SK-N-MC (cell line): ENCODE results near the gene DIP2C.

Experiments
- EZH2 ChIP-seq: fragments of 200-600 bp; sonication (generic); IDR thresholded peaks from one replicate; pipeline ENCODE4 v1.6.1; 2017; ENCODE audit warnings: antibody characterized with exemption
- POLR2AphosphoS5 ChIP-seq: IDR thresholded peaks from 2 replicates; pipeline ENCODE4 v1.6.1; 2012; ENCODE audit warnings: mild to moderate bottlenecking, low read depth, low read length, borderline replicate concordance

DNA sequence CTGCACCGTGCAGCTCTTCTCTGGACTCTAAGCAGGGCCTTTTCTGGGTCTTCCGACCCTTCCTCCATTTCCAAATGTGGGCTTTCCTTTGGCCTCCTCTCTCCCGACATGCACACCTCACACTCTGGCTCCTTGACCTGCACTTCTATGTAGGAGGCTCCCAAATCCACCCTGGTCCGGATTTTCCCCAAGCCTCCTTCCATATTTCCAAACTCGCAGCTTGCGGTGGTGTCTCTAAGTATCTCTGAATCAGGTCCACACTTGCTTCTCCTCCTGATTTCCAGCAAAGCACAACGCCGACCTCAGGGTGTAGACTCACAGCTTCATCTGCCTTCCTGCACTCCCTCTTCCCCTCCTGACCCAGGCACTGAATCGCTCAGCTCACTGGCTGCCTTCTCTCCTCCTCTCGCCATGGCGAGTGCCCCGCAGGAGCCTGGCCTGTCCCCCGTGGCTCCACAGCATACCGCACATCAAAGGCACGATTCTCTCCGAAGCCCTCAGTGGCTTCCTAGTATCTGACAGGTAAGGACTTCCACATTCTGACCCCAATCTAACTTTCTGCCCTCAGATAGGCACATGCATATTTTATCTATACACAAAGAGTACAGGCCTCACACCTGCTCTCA, 27.8 kb downstream of the DIP2C start:
- TF ChIP-seq POLR2AphosphoS5 (no peak), EZH2 (no peak)
